ENCODE results near the gene ZNHIT1. TPM values are rescaled to one million over a fixed set of nuclear protein-coding genes. Genes with fewer than 3 reads are reported as not detected.
A peak's percentile ranks its signal among the peaks of the same experiment; 100 is the strongest.

ZNHIT1 gene
- polyA plus RNA-seq, 1 of the 3 experiments (the other 2 are of a cell fraction), result 101 TPM

DNA sequence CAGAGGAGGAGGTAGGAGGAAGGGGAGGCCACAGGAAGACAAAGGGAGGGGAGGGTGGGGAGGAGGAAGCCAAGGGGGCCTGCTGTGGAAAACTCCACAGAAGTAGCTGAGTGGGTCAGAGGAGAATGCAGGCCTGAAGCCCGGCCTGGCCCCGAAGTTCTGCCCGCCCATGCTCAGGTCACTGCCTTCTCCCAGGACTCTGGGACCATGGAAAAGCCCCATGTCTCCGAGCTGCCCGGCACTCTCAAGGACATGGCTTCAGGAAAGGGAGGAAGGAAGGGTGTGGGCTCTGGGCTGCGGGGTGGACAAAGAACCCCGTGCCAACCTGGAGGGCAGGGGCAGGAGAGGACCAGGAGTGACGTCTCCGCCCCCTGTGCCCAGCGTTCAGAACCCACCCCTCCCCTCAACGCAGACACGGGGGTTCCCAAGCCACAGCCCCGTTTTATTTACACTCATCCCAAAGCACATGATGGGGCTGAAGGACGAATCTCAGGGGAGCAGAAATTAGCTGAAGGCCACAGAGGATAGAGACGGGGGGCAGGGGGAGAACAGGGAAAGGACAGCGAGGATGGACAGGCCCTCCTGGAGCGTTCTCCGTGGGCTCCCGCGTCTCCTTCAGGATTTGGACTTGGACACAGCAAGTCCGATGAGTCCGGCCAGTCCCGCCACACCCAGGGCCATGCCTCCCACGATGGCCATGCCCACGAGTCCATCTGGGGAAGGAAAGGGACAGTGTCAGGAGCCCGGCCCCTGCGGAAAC lies 21.4 kb downstream of the ZNHIT1 start:
- H3K9me3 ChIP-seq, result no peaks in the 10 kb centered on the region
- no peaks in the 10 kb centered on the region for H3K9me2 ChIP-seq
- no peak overlapping the region for H3K4me3 ChIP-seq (ENCODE audit: low read depth in 2 of 2, low read length in 1 of 2)
- H4K20me1 ChIP-seq (ENCODE audit: insufficient read depth), result peaks cover 10% of the 10 kb centered on the region; the same call in 1 of the 2 replicates
- H3K27ac ChIP-seq (ENCODE audit: low read depth in 2 of 2, low read length in 1 of 2), result no peak overlapping the region; a peak in 1 of 4 replicates
- TF ChIP-seq SMC3 (IDR thresholded peaks at IDR 0.05; ENCODE audit: low read depth, low read length) (no peak), RXRA (IDR thresholded peaks at IDR 0.05; ENCODE audit: borderline replicate concordance, low read depth) (no peak), MEF2A (IDR thresholded peaks at IDR 0.05; ENCODE audit: borderline replicate concordance, low read depth) (no peak), EP300 (IDR thresholded peaks at IDR 0.05; ENCODE audit: borderline replicate concordance in 1 of 2, low read depth in 1 of 2, low read length in 1 of 2) (no peak), RCOR1 (IDR thresholded peaks at IDR 0.05; ENCODE audit: low read length) (no peak), FOSL2 (IDR thresholded peaks at IDR 0.05; ENCODE audit: borderline replicate concordance, low read depth) (no peak), YY1 (IDR thresholded peaks at IDR 0.05; ENCODE audit: low read depth) (no peak), TCF12 (IDR thresholded peaks at IDR 0.05) (no peak), NFIC (IDR thresholded peaks at IDR 0.05; ENCODE audit: borderline replicate concordance) (no peak), POLR2AphosphoS5 (IDR thresholded peaks at IDR 0.05; ENCODE audit: low read depth, low read length) (no peak; the same call in 1 of the 2 replicates), GATA2 (CRISPR knock-in tag; IDR thresholded peaks at IDR 0.05) (no peak), SIN3A (IDR thresholded peaks at IDR 0.05; ENCODE audit: borderline replicate concordance, low read depth, low read length) (no peak), JUND (IDR thresholded peaks at IDR 0.05) (no peak), FOXM1 (IDR thresholded peaks at IDR 0.05; ENCODE audit: low read depth) (no peak), RAD21 (IDR thresholded peaks at IDR 0.05; ENCODE audit: low read length) (no peak), FOXJ3 (CRISPR knock-in tag; IDR thresholded peaks at IDR 0.05) (no peak)
- TF ChIP-seq, protein P1, sequence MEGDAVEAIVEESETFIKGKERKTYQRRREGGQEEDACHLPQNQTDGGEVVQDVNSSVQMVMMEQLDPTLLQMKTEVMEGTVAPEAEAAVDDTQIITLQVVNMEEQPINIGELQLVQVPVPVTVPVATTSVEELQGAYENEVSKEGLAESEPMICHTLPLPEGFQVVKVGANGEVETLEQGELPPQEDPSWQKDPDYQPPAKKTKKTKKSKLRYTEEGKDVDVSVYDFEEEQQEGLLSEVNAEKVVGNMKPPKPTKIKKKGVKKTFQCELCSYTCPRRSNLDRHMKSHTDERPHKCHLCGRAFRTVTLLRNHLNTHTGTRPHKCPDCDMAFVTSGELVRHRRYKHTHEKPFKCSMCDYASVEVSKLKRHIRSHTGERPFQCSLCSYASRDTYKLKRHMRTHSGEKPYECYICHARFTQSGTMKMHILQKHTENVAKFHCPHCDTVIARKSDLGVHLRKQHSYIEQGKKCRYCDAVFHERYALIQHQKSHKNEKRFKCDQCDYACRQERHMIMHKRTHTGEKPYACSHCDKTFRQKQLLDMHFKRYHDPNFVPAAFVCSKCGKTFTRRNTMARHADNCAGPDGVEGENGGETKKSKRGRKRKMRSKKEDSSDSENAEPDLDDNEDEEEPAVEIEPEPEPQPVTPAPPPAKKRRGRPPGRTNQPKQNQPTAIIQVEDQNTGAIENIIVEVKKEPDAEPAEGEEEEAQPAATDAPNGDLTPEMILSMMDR (IDR thresholded peaks at IDR 0.05), result no peak
- TF ChIP-seq, protein P2, sequence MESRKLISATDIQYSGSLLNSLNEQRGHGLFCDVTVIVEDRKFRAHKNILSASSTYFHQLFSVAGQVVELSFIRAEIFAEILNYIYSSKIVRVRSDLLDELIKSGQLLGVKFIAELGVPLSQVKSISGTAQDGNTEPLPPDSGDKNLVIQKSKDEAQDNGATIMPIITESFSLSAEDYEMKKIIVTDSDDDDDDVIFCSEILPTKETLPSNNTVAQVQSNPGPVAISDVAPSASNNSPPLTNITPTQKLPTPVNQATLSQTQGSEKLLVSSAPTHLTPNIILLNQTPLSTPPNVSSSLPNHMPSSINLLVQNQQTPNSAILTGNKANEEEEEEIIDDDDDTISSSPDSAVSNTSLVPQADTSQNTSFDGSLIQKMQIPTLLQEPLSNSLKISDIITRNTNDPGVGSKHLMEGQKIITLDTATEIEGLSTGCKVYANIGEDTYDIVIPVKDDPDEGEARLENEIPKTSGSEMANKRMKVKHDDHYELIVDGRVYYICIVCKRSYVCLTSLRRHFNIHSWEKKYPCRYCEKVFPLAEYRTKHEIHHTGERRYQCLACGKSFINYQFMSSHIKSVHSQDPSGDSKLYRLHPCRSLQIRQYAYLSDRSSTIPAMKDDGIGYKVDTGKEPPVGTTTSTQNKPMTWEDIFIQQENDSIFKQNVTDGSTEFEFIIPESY (IDR thresholded peaks at IDR 0.05; ENCODE audit: borderline replicate concordance, low read depth), result no peak
- TF ChIP-seq, protein P3, sequence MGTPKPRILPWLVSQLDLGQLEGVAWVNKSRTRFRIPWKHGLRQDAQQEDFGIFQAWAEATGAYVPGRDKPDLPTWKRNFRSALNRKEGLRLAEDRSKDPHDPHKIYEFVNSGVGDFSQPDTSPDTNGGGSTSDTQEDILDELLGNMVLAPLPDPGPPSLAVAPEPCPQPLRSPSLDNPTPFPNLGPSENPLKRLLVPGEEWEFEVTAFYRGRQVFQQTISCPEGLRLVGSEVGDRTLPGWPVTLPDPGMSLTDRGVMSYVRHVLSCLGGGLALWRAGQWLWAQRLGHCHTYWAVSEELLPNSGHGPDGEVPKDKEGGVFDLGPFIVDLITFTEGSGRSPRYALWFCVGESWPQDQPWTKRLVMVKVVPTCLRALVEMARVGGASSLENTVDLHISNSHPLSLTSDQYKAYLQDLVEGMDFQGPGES (IDR thresholded peaks at IDR 0.05; ENCODE audit: low read depth, low read length), result no peak
- TF ChIP-seq, protein P4, sequence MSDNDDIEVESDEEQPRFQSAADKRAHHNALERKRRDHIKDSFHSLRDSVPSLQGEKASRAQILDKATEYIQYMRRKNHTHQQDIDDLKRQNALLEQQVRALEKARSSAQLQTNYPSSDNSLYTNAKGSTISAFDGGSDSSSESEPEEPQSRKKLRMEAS (IDR thresholded peaks at IDR 0.05; ENCODE audit: low read depth), result no peak
- H3K27me3 ChIP-seq (ENCODE audit: insufficient read depth), result no peaks in the 10 kb centered on the region
- ChIA-PET CTCF (interaction anchor here (1.2 kb wide), 1 partner anchor 95 kb away, joined by 4 read pairs; no protein-coding TSS in a partner anchor), POLR2A (interaction anchor here (0.6 to 1.4 kb wide), 2 partner anchors 12 to 22 kb away, joined by 3 to 5 read pairs; partner anchors contain the start of genes PLOD3 and ZNHIT1)
- DNase-seq, result peak; percentile 26
- peaks cover 38% of the 10 kb centered on the region for H3K79me2 ChIP-seq (ENCODE audit: insufficient read depth)
- no peak overlapping the region for H3K9ac ChIP-seq
- H2AFZ ChIP-seq (ENCODE audit: low read depth), result no peak overlapping the region
- peaks cover 36 to 46% of the 10 kb centered on the region in 2 experiments for H3K36me3 ChIP-seq (replicated peaks in 1 of 2; ENCODE audit: control insufficient read depth in 1 of 2, insufficient read depth in 2 of 2, low read length in 1 of 2)
- WGBS (ENCODE audit: low lambda C conversion rate), result 90% methylated on average over 27 of the region's 27 CpGs
- no peak overlapping the region for H3K4me2 ChIP-seq
- peaks cover 7% of the 10 kb centered on the region for H3F3A ChIP-seq (replicated peaks; ENCODE audit: insufficient read depth)
- H3K4me1 ChIP-seq (ENCODE audit: control insufficient read depth in 1 of 2, insufficient read depth in 2 of 2, low read depth in 1 of 2, low read length in 1 of 2), result peaks cover 7% of the 10 kb centered on the region in 2 experiments; a peak in 1 of 4 replicates
